Measurements from ENCODE around the gene ATRNL1.
"Not testable (repeated sequence)": the region's sequence is repeated elsewhere in the genome, so short reads cannot be mapped to it uniquely, and the experiment has no call there.

Gene ATRNL1

GRCh38 chr10:115432188-115432819, 339.1 kb downstream of the ATRNL1 start:
- DNase-seq: no peak

- DNase-seq: no peak
Measured at GRCh38 chr10:115436999-115437398, 343.8 kb downstream of the ATRNL1 start.

- no peak for DNase-seq
Measured at GRCh38 chr10:115441907-115442545, 348.9 kb downstream of the ATRNL1 start.

GRCh38 chr10:115456812-115457211, 363.6 kb downstream of the ATRNL1 start:
- no peak for DNase-seq

GRCh38 chr10:115483294-115483693, 390.1 kb downstream of the ATRNL1 start:
- no peak for DNase-seq

- DNase-seq: no peak
Measured at GRCh38 chr10:115491526-115492140, 398.5 kb downstream of the ATRNL1 start.

- no peak for DNase-seq
Measured at GRCh38 chr10:115503546-115503945, 410.4 kb downstream of the ATRNL1 start.

DNA sequence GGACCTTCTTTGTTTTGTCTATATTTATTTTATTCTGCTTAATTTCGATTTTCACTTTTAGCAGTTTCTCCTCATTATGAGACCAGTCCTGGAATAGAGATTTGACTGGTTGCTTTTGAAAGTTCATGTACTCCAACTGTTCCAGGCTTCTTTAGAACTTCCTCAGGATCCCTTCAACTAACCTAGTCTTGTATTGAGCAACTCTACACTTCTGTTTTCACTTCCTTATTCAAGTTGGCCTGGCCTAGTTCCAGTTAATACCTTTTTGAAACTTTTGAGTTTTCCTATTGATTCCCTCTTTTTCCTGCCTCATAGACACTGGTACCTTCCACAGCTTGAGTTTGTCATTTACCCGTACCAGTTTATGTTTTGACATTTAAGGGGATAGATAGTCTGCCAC, 421.7 kb downstream of the ATRNL1 start:
- no peak for DNase-seq

GRCh38 chr10:115525141-115525540, 432.0 kb downstream of the ATRNL1 start:
- DNase-seq: no peak

GRCh38 chr10:115527682-115528081, 434.5 kb downstream of the ATRNL1 start:
- not testable (repeated sequence) for DNase-seq

DNA sequence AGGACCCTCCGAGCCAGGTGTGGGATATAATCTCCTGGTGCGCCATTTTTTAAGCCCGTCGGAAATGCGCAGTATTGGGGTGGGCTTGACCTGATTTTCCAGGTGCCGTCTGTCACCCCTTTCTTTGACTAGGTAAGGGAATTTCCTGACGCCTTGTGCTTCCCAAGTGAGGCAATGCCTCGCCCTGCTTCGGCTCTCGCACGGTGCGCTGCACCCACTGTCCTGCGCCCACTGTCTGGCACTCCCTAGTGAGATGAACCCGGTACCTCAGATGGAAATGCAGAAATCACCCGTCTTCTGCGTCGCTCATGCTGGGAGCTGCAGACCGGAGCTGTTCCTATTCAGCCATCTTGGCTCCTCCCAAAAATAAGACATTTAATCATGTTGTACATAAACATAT, 443.2 kb downstream of the ATRNL1 start:
- DNase-seq: not testable (repeated sequence)

- DNase-seq: no peak
Measured at GRCh38 chr10:115539142-115539762, 446.1 kb downstream of the ATRNL1 start.

- no peak for DNase-seq
Measured at GRCh38 chr10:115555887-115556402, 462.8 kb downstream of the ATRNL1 start.

- DNase-seq: no peak
Measured at GRCh38 chr10:115558252-115558651, 465.1 kb downstream of the ATRNL1 start.

GRCh38 chr10:115566867-115567266, 473.7 kb downstream of the ATRNL1 start:
- DNase-seq: no peak

- no peak for DNase-seq
Measured at GRCh38 chr10:115572740-115573455, 479.7 kb downstream of the ATRNL1 start.

- DNase-seq: no peak
Measured at GRCh38 chr10:115580239-115580638, 487.1 kb downstream of the ATRNL1 start.

GRCh38 chr10:115593060-115593459, 499.9 kb downstream of the ATRNL1 start:
- DNase-seq: no peak

- no peak for DNase-seq
Measured at GRCh38 chr10:115604627-115605026, 511.5 kb downstream of the ATRNL1 start.

DNA sequence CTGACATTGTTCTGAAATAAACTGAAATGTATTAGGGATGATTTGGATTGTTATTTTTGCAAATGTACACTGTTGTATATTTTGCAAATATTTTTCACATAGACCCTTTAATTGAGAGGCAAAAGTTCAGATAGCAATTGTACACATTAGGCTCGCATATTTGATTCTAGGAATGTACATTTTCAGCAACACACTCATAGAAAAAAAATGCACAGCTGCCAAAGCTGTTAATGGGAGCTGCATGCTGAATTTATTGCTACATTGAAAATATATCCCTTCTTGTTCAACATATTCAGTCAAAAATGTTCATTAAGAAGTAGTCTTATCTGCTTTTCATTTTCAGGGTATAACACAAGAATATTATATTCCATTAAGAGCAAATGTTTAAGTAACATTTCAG, 512.9 kb downstream of the ATRNL1 start:
- no peak for DNase-seq

GRCh38 chr10:115606741-115607140, 513.6 kb downstream of the ATRNL1 start:
- DNase-seq: no peak

DNA sequence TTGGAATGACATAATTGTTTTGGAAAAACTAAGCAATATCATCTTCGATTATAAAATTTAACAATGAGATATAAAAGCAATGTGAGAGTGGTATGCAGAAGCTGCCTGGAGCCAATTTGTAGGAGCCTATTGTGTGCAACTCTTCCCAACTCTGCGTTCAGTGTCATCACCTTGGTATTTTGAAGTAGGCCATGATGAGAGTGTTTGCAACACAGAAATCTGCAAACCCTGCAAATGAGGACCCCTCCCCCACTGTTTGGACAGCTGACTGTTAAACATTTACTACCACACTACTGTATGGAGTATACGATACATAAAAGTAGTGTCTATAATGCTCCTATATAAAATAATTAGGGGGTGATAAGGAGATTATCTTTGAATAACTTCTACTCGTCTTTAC, 531.3 kb downstream of the ATRNL1 start:
- no peak for DNase-seq

DNA sequence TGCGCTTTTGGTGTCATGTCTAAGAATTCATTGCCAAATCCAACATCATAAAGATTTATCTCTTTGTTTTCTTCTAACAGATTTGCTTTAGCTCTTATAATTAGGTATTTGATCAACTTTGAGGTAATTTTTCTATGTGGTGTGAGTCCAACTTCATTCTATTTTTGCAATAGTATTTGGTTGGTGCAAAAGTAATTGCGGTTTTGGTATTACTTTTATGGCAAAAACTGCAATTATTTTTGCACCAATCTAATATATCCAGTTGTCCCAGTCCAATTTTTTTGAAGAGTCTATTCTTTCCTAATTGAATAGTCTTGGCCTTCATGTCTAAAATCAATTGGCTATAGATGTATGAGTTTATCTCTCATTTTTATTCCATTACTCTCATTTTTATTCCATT, 535.5 kb downstream of the ATRNL1 start:
- no peak for DNase-seq
